NCI-H2196 treated with DMSO at 0.1 percent for 48 hours (cell line): ENCODE measurements around the gene ALOX5.

Experiments
- DNase-seq: peaks from one replicate; lab custom pipeline; 2025; ENCODE audit not compliant: unreplicated experiment; lab: John Stamatoyannopoulos, UW

The ALOX5 gene

GRCh38 chr10:45422866-45423659 is 49.0 kb downstream of the ALOX5 start:
- DNase-seq = no peak

- no peak for DNase-seq
These were observed 50.0 kb downstream of the ALOX5 start for GRCh38 chr10:45423976-45424499.

GRCh38 chr10:45424668-45425404 is 50.8 kb downstream of the ALOX5 start:
- no peak for DNase-seq

GRCh38 chr10:45425621-45426563 is 51.9 kb downstream of the ALOX5 start:
- peak; percentile 14 for DNase-seq

- DNase-seq = no peak
These were observed 53.4 kb downstream of the ALOX5 start for GRCh38 chr10:45427262-45427969.

- DNase-seq = no peak
These were observed 54.0 kb downstream of the ALOX5 start for GRCh38 chr10:45427970-45428366.

- DNase-seq = no peak
These were observed 54.8 kb downstream of the ALOX5 start for GRCh38 chr10:45428611-45429510.

GRCh38 chr10:45429790-45430189 is 55.8 kb downstream of the ALOX5 start:
- DNase-seq = peak; percentile 2

- DNase-seq = no peak
These were observed 58.1 kb downstream of the ALOX5 start for GRCh38 chr10:45432113-45432512.

- DNase-seq = no peak
These were observed 58.9 kb downstream of the ALOX5 start for GRCh38 chr10:45432700-45433472.

- DNase-seq = no peak
These were observed 59.9 kb downstream of the ALOX5 start for GRCh38 chr10:45433716-45434469.

GRCh38 chr10:45437587-45438465 is 63.8 kb downstream of the ALOX5 start:
- no peak for DNase-seq

- DNase-seq = no peak
These were observed 64.6 kb downstream of the ALOX5 start for GRCh38 chr10:45438466-45439090.

- DNase-seq = no peak
These were observed 65.3 kb downstream of the ALOX5 start for GRCh38 chr10:45439365-45439764.

GRCh38 chr10:45439873-45440272 is 65.9 kb downstream of the ALOX5 start:
- DNase-seq = no peak

GRCh38 chr10:45440511-45441062 is 66.6 kb downstream of the ALOX5 start:
- no peak for DNase-seq
